Neural crest cell (in vitro differentiated cells): ENCODE measurements around the gene PRKN. TPM values are rescaled to one million over a fixed set of nuclear protein-coding genes. Genes with fewer than 3 reads are reported as not detected.

ENCODE experiments used
- DNase-seq: peaks from one replicate; pipeline ENCODE4 v3.0.0; 2021; ENCODE audit warnings: low read depth, mixed read lengths, low spot score
- H3K27ac Mint-ChIP-seq: one replicate; pipeline ENCODE4 v1.8.0; 2021; ENCODE audit warnings: mild to moderate bottlenecking, mixed read lengths; ENCODE audit not compliant: unreplicated experiment
- H3K27me3 Mint-ChIP-seq: 2 replicates; pipeline ENCODE4 v1.8.0; 2021; ENCODE audit warnings: low read depth, mild to moderate bottlenecking, mixed read lengths
- H3K36me3 Mint-ChIP-seq: 2 replicates; pipeline ENCODE4 v1.8.0; 2021; ENCODE audit warnings: low read depth, mild to moderate bottlenecking, mixed read lengths
- H3K4me1 Mint-ChIP-seq: 2 replicates; pipeline ENCODE4 v1.8.0; 2021; ENCODE audit warnings: mixed read lengths
- H3K4me3 Mint-ChIP-seq: one replicate; pipeline ENCODE4 v1.8.0; 2021; ENCODE audit warnings: mild to moderate bottlenecking, mixed read lengths
- H3K9me3 Mint-ChIP-seq: 2 replicates; pipeline ENCODE4 v1.8.0; 2021; ENCODE audit warnings: mixed read lengths
- total RNA-seq: library from RNA; stranded (reverse); gene quantifications from 2 replicates; pipeline ENCODE4 v1.2.1, GENCODE V29; 2021
- TF ChIP-seq, protein P1 (sequence below): fragments of 200-600 bp; sonication (generic); conservative IDR thresholded peaks from 2 replicates; pipeline ENCODE4 v1.5.0; 2021; ENCODE audit warnings: antibody characterized with exemption, mild to moderate bottlenecking

The PRKN gene
- total RNA-seq, 1 donor from 2014 or later: 3.2 TPM

DNA sequence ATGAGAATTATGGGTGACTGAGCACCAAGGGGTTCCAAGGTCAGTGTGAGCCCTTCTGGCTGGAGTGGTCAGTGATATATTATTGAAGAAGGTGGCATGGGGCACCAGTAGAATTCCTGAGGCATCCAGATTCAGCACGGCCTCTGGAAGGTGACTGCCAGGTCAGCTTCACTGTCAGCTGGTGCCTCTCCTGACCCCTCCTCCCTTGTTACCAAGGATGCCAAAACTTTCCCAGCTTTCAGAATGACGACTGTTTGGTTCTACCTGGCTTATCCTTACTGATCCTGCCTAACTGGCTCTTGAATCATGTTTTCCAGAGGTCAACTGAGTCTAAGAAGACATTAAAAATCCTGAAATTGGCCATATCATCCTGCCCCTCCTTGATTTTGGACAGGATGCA lies 1264.5 kb downstream of the PRKN start:
- Mint-ChIP-seq H3K27ac (no peak overlapping the region), H3K4me3 (no peak overlapping the region), H3K27me3 (no peaks in the 10 kb centered on the region), H3K4me1 (no peaks in the 10 kb centered on the region), H3K9me3 (peaks cover 5% of the 10 kb centered on the region), H3K36me3 (peaks cover 2% of the 10 kb centered on the region)
- TF ChIP-seq, protein P1, sequence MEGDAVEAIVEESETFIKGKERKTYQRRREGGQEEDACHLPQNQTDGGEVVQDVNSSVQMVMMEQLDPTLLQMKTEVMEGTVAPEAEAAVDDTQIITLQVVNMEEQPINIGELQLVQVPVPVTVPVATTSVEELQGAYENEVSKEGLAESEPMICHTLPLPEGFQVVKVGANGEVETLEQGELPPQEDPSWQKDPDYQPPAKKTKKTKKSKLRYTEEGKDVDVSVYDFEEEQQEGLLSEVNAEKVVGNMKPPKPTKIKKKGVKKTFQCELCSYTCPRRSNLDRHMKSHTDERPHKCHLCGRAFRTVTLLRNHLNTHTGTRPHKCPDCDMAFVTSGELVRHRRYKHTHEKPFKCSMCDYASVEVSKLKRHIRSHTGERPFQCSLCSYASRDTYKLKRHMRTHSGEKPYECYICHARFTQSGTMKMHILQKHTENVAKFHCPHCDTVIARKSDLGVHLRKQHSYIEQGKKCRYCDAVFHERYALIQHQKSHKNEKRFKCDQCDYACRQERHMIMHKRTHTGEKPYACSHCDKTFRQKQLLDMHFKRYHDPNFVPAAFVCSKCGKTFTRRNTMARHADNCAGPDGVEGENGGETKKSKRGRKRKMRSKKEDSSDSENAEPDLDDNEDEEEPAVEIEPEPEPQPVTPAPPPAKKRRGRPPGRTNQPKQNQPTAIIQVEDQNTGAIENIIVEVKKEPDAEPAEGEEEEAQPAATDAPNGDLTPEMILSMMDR: no peak
- DNase-seq: no peak

DNA sequence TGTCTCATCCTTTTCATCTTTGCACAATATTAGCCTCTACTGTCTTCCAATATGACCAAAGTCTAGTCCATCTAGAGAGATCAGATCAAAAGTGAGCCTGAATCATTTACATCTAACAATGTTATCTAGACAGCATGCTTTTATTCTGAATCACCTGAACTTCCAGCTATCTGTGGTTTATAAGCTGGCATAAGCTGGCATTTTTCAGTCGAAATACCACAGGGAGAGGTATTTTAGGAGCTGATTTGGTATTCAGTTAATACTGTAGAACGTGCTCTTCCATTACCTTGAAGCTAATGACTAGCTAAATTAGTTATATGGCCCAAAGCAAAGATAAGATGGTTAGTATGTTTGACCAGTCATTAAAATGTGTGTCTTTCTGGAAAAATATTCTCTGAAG lies 1265.4 kb downstream of the PRKN start:
- Mint-ChIP-seq H3K4me1 (no peaks in the 10 kb centered on the region), H3K27ac (no peak overlapping the region), H3K9me3 (peaks cover 5% of the 10 kb centered on the region), H3K27me3 (no peaks in the 10 kb centered on the region), H3K36me3 (peaks cover 2% of the 10 kb centered on the region), H3K4me3 (no peak overlapping the region)
- DNase-seq: no peak
- TF ChIP-seq, protein P1: no peak

DNA sequence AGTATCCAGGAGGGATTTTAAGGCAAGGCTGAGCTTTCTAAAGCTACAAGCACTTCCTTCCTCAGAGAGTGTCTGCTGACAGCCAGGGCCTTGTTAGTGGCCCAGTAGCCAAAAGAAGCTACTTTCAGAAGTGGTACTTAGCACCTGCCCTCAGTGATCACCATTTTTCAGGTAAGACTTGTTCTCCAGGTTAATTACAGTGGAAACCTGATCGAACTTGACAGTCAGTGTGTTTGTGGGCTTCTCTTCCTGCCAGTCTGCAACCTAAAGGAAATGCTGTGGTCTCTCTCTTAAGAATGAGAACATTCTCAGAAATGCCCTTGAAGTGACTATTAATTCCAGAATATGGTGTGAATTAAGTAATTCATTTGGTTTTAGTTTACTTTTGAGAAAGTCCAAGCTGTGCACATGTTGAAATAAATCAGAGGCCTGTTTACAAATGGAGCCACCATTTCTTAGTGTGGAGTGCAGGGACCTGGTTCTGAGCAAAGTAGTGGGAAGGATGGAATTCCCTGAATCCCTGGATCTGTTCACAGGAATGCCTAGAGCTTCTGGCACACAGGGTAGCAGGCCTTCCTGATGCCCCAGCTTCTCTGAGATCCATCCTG lies 1268.5 kb downstream of the PRKN start:
- H3K36me3 Mint-ChIP-seq: no peaks in the 10 kb centered on the region
- H3K9me3 Mint-ChIP-seq: peaks cover 3% of the 10 kb centered on the region
- TF ChIP-seq, protein P1: no peak
- H3K4me1 Mint-ChIP-seq: no peaks in the 10 kb centered on the region
- DNase-seq: no peak
- no peak overlapping the region for H3K27ac Mint-ChIP-seq
- no peaks in the 10 kb centered on the region for H3K27me3 Mint-ChIP-seq
- no peak overlapping the region for H3K4me3 Mint-ChIP-seq

DNA sequence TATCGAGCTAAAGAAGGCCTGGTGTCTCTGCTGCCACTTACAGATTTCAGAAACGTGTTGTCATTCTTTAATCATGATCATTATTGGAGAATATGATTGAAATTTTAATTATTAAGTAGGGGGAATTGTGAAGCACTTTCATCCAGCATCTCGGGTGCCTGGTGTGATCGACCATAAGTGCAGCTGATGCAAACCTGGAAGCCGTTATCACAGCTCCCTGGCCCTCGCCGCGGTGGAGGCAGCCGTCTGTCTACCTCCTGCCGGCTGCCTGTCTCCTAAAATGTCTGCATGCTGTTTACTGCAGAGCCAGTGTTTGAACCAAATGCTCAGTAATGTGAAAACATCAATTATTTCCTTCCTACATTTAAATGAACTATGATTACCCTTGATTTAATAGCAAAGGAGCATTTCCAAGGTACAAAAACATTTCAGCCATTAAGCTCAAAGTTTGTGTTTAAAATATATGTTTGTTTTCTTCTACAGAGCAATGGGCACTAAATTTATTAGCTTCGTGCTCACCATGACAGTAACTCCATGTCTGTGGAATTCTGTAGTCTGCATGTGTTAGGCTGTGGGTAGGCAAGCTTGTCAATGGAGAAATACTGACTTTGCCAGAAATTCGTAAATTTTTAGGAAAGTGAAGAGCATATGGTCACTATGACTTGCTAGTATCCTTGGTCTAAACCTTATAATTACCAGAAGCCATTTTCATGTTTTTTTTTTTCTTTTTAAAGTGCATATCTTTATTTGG lies 1269.2 kb downstream of the PRKN start:
- Mint-ChIP-seq H3K36me3 (no peaks in the 10 kb centered on the region), H3K4me1 (no peaks in the 10 kb centered on the region), H3K27ac (no peak overlapping the region), H3K9me3 (peaks cover 3% of the 10 kb centered on the region), H3K4me3 (no peak overlapping the region), H3K27me3 (no peaks in the 10 kb centered on the region)
- TF ChIP-seq, protein P1: no peak
- DNase-seq: no peak

DNA sequence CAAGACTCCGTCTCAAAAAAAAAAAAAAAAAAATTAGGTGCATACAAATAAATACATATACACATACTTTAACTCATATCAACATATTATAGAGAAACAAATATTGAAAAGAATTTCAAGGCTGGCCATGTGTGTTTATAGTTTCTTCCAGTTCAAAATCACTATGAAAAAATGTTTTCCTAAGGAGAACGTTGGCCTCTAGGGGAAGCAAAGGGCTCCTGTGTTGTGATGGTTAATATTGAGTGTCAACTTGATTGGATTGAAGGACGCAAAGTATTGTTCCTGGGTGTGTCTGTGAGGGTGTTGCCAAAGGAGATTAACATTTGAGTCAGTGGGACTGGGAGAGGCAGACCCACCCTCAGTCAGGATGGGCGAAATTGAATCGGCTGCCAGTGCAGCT lies 1271.7 kb downstream of the PRKN start:
- Mint-ChIP-seq H3K27ac (no peak overlapping the region), H3K4me3 (no peak overlapping the region), H3K4me1 (no peaks in the 10 kb centered on the region), H3K36me3 (no peaks in the 10 kb centered on the region), H3K9me3 (no peaks in the 10 kb centered on the region), H3K27me3 (no peaks in the 10 kb centered on the region)
- TF ChIP-seq, protein P1: no peak
- no peak for DNase-seq
